Measurements from ENCODE around the gene SLC2A4RG. TPM values are rescaled to one million over a fixed set of nuclear protein-coding genes. Genes with fewer than 3 reads are reported as not detected.
"Not testable (repeated sequence)": the region's sequence is repeated elsewhere in the genome, so short reads cannot be mapped to it uniquely, and the experiment has no call there.

SLC2A4RG gene
- total RNA-seq, 4 donors from 2014 or later: 36.5 to 98.7 (median 59.9) TPM

DNA sequence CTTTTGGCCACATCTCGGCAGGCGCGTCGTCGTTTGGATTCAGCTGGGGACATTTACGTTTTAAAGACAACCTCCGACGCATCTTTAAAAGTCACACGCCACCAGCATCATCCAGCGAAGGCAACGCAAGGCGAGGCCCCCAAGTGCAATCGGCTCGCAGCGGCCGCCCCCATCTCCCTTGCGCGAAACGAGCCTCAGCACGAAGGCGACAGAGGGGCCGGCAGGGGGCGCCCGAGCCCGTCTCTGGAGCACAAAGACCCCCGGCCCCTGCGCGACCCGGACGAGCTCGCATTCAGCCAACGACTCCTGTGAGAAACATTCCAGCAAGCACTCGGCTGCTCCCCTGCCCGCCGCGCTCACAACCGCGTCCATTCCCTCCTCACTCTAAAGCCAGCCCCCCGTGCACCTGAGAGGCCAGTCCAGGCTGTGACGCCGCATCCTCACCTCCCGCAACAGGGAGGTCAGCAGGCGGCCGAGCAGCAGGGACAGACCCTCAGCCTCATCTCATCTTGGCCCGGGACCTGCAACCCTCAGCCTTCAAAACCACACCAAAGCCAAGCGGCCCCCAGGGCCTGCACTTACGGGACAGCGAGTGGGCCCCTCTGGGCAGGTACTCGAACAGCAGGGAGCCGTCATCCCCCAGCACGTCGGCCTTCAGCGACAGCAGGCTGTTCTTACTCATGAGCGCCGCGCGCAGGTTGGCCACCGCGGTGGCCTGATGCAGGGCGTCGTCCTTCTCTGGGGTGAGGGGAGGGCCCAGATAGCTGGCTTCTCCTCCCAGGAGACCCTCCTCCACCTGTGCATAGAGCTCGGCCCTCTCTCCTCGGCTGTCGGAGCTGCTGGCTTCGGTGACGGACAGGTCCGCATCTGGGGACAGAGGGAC is 35.8 kb downstream of the SLC2A4RG start:
- Histone ChIP-seq H3K36me3 (peaks cover 0 to 17% of the 10 kb centered on the region in 2 donors), H3K9me3 (no peaks in the 10 kb centered on the region), H3K4me3 (peak overlapping the region in 1 of 2 donors; percentile 29), H3K27ac (peak overlapping the region in 1 of 4 donors; percentile 17), H3K27me3 (no peaks in the 10 kb centered on the region), H3K4me1 (peaks cover 0 to 34% (median 5%) of the 10 kb centered on the region in 3 donors)
- TF ChIP-seq, protein P1, sequence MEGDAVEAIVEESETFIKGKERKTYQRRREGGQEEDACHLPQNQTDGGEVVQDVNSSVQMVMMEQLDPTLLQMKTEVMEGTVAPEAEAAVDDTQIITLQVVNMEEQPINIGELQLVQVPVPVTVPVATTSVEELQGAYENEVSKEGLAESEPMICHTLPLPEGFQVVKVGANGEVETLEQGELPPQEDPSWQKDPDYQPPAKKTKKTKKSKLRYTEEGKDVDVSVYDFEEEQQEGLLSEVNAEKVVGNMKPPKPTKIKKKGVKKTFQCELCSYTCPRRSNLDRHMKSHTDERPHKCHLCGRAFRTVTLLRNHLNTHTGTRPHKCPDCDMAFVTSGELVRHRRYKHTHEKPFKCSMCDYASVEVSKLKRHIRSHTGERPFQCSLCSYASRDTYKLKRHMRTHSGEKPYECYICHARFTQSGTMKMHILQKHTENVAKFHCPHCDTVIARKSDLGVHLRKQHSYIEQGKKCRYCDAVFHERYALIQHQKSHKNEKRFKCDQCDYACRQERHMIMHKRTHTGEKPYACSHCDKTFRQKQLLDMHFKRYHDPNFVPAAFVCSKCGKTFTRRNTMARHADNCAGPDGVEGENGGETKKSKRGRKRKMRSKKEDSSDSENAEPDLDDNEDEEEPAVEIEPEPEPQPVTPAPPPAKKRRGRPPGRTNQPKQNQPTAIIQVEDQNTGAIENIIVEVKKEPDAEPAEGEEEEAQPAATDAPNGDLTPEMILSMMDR (IDR thresholded peaks at IDR 0.05): peak in 3 of 4 experiments; percentile 52 to 78 (median 64)
- no peak for TF ChIP-seq POLR2AphosphoS5 (IDR thresholded peaks at IDR 0.05)
- no peak for ATAC-seq
- 22 to 60% methylated on average over 1 to 15 of the region's 67 CpGs for WGBS, 2 donors (ENCODE audit: low coverage in 1 of 2)

DNA sequence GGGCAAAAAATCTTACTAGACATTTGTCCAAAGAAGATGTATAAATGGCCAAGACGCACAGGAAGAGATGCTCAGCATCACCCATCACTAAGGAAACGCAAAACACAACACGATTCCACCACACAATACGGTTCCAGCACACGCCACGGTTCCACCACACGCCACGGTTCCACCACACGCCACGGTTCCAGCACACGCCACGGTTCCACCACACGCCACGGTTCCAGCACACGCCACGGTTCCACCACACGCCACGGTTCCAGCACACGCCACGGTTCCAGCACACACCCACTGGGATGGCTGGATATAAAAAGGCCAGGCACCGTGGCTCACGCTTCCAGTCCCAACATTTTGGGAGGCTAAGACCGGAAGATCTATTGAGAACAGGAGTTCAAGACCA is 37.3 kb downstream of the SLC2A4RG start:
- H3K27ac ChIP-seq, H3K36me3 ChIP-seq, H3K9me3 ChIP-seq, H3K4me3 ChIP-seq, H3K27me3 ChIP-seq, ATAC-seq: not testable (repeated sequence)
- WGBS, 2 donors (ENCODE audit: low coverage in 1 of 2): 89% methylated on average over 7 of the region's 23 CpGs; no CpG with 5 or more reads in 1 of the 2 donors
- peaks cover 0 to 34% (median 5%) of the 10 kb centered on the region in 3 donors for H3K4me1 ChIP-seq

DNA sequence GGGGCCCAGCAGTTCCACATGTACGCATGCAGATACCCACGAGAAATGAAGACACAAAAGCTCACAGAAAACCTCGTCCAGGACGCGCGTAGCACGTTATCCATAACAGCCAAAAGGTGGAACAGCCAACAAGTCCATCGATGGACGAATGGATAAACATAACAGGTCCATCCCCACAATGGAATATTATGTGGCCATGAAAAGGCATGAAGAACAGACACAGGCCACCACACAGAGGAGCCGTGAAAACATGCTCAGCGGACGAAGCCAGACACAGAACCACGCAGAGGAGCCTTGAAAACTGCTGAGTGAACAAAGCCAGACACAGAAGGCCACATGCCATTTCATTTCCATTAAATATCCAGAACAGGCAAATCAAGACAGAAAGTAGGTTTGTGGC is 38.0 kb downstream of the SLC2A4RG start:
- H3K27ac ChIP-seq: no peak overlapping the region
- no peak for ATAC-seq
- TF ChIP-seq, protein P1 (IDR thresholded peaks at IDR 0.05): no peak
- TF ChIP-seq POLR2A (IDR thresholded peaks at IDR 0.05): no peak
- no peak for TF ChIP-seq POLR2AphosphoS5 (IDR thresholded peaks at IDR 0.05)
- no peak for TF ChIP-seq EP300 (IDR thresholded peaks at IDR 0.05)
- H3K36me3 ChIP-seq: peaks cover 0 to 4% of the 10 kb centered on the region in 2 donors
- WGBS, 2 donors (ENCODE audit: low coverage in 1 of 2): 92 to 96% methylated on average over 8 to 10 of the region's 13 CpGs
- H3K27me3 ChIP-seq: no peaks in the 10 kb centered on the region
- H3K4me3 ChIP-seq: no peak overlapping the region
- peaks cover 0 to 30% (median 5%) of the 10 kb centered on the region in 3 donors for H3K4me1 ChIP-seq
- H3K9me3 ChIP-seq: no peaks in the 10 kb centered on the region

DNA sequence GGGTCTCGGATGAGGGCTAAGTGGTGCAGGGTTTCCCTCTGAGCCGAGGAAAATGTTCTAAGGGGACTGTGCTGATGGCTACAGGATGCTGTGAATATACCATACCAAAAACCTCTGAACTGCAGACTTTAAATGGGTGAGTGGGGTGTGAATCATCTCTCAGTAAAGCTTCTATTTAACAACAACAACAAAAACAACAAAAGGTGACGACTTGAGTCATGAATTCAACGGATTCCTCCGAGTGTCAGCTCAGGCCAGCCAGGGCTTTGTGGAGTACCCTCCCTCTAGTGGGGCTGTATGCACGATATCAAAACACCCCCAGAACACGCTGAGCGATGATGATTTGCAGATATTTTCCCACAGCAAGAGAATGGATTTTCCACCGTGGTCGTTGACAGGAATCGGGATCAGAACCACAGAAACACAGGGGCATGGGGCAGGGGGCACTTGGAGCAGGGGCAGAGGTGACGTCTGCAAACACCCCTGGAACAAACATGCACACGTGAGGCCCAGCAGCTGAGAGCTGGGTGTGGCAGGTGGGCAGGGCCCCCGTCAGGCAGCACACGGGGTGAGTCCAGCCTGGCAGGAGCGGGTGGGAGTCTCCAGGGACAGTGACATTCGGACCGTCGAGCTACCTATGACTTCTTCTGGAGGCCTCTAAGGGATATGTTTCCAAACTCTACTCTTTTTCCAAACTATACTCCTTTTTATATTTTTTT is 38.6 kb downstream of the SLC2A4RG start:
- no peak overlapping the region for H3K4me3 ChIP-seq
- WGBS, 2 donors (ENCODE audit: low coverage in 1 of 2): 62 to 100% methylated on average over 1 to 13 of the region's 19 CpGs
- H3K9me3 ChIP-seq: no peaks in the 10 kb centered on the region
- peaks cover 0 to 24% (median 5%) of the 10 kb centered on the region in 3 donors for H3K4me1 ChIP-seq
- no peak for ATAC-seq
- peaks cover 0 to 4% of the 10 kb centered on the region in 2 donors for H3K36me3 ChIP-seq
- TF ChIP-seq, protein P1 (IDR thresholded peaks at IDR 0.05): no peak
- TF ChIP-seq POLR2A (IDR thresholded peaks at IDR 0.05) (no peak), EP300 (IDR thresholded peaks at IDR 0.05) (no peak)
- H3K27me3 ChIP-seq: no peaks in the 10 kb centered on the region
- H3K27ac ChIP-seq: no peak overlapping the region

DNA sequence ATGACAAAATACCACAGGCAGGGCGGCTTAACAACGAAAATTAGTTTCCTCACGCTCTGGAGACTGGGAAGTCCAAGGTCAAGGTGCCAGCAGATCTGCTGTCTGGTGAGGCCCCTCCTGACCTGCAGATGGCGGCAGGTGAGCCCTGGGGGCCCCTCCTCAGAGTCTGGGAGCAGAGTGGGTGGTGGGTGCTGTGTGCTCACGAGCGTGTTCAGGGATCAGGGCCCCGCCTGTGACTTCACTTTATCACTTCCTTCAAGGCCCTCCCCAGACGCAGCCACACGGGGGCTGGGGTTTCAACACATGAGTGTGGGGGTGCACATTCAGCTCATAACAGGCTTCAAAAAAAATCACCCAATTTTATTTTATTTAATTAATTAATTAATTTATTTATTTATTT is 39.3 kb downstream of the SLC2A4RG start:
- WGBS, 2 donors (ENCODE audit: low coverage in 1 of 2): 85 to 97% methylated on average over 6 to 9 of the region's 9 CpGs

More for the DNA sequence above, 39.3 kb downstream of the SLC2A4RG start:
- no peak for ATAC-seq
- H3K4me3 ChIP-seq: no peak overlapping the region
- H3K27ac ChIP-seq: no peak overlapping the region
- H3K4me1 ChIP-seq: peaks cover 0 to 20% (median 5%) of the 10 kb centered on the region in 3 donors
- TF ChIP-seq POLR2A (IDR thresholded peaks at IDR 0.05) (no peak), EP300 (IDR thresholded peaks at IDR 0.05) (no peak), POLR2AphosphoS5 (IDR thresholded peaks at IDR 0.05) (no peak)
- TF ChIP-seq, protein P1 (IDR thresholded peaks at IDR 0.05): no peak
- H3K9me3 ChIP-seq: no peaks in the 10 kb centered on the region
- H3K36me3 ChIP-seq: peaks cover 0 to 4% of the 10 kb centered on the region in 2 donors
- H3K27me3 ChIP-seq: no peaks in the 10 kb centered on the region
